Mesenchymal stem cell (in vitro differentiated cells and primary cell): ENCODE results near the gene ZNF579.

ENCODE experiments used
- DNase-seq: peaks from one replicate; pipeline ENCODE4 v3.0.0-alpha.2; 2013
- H2AFZ ChIP-seq: one replicate; pipeline ENCODE4 v1.6.1; 2013; ENCODE audit warnings: low read depth, mild to moderate bottlenecking, control low read depth, inconsistent platforms, low read length, moderate library complexity
- H2AK5ac ChIP-seq: 2 replicates; pipeline ENCODE4 v1.6.1; 2013; ENCODE audit warnings: low read length, moderate library complexity, mild to moderate bottlenecking, inconsistent platforms; ENCODE audit not compliant: severe bottlenecking
- H2BK120ac ChIP-seq: one replicate; pipeline ENCODE4 v1.6.1; 2013; ENCODE audit warnings: low read depth, mild to moderate bottlenecking, inconsistent platforms, low read length, moderate library complexity
- H2BK12ac ChIP-seq, 2 experiments: one replicate each; pipeline ENCODE4 v1.6.1; 2013; ENCODE audit warnings: inconsistent platforms in 2 of 2, low read length in 2 of 2, mild to moderate bottlenecking in 2 of 2, moderate library complexity in 2 of 2, control low read depth in 1 of 2
- H2BK15ac ChIP-seq: one replicate; pipeline ENCODE4 v1.6.1; 2013; ENCODE audit warnings: mild to moderate bottlenecking, low read depth, inconsistent platforms; ENCODE audit not compliant: poor library complexity, severe bottlenecking
- H2BK5ac ChIP-seq: 2 replicates; pipeline ENCODE4 v1.6.1; 2013; ENCODE audit warnings: low read depth, mild to moderate bottlenecking, low read length, control low read depth, inconsistent platforms; ENCODE audit not compliant: poor library complexity, severe bottlenecking
- H3K14ac ChIP-seq, 2 experiments: one replicate each; pipeline ENCODE4 v1.6.1; 2013; ENCODE audit warnings: inconsistent platforms in 2 of 2, low read length in 2 of 2, control low read depth in 1 of 2, mild to moderate bottlenecking in 1 of 2, moderate library complexity in 1 of 2
- H3K18ac ChIP-seq, 2 experiments: one replicate each; pipeline ENCODE4 v1.6.1; 2013; ENCODE audit warnings: inconsistent platforms in 2 of 2, low read length in 2 of 2, control low read depth in 1 of 2, low read depth in 1 of 2, mild to moderate bottlenecking in 1 of 2
- H3K23ac ChIP-seq, 2 experiments: one replicate each; pipeline ENCODE4 v1.6.1; 2013; ENCODE audit warnings: inconsistent platforms in 2 of 2, low read length in 2 of 2, mild to moderate bottlenecking in 2 of 2, moderate library complexity in 2 of 2, control low read depth in 1 of 2
- H3K27ac ChIP-seq: 2 replicates; pipeline ENCODE4 v1.5.1; 2013; ENCODE audit warnings: mild to moderate bottlenecking, moderate library complexity, low read length, control low read depth, inconsistent platforms; ENCODE audit not compliant: poor library complexity, severe bottlenecking
- H3K27me3 ChIP-seq, 2 experiments: 2 replicates each; pipeline versions ENCODE4 v1.6.1 to v1.7.0; 2013; ENCODE audit warnings: low read length in 2 of 2, mild to moderate bottlenecking in 2 of 2, moderate library complexity in 2 of 2, control low read depth in 1 of 2, inconsistent platforms in 1 of 2; ENCODE audit not compliant: control insufficient read depth in 1 of 2, insufficient read depth in 1 of 2
- H3K36me3 ChIP-seq, 2 experiments: 2 replicates each; pipeline versions ENCODE4 v1.6.1 to v1.7.0; 2013; ENCODE audit warnings: low read length in 2 of 2, control low read depth in 1 of 2, inconsistent platforms in 1 of 2, low read depth in 1 of 2, mild to moderate bottlenecking in 1 of 2; ENCODE audit not compliant: insufficient read depth in 2 of 2, control insufficient read depth in 1 of 2
- H3K4ac ChIP-seq, 2 experiments: one replicate each; pipeline ENCODE4 v1.6.1; 2013; ENCODE audit warnings: inconsistent platforms in 2 of 2, low read length in 2 of 2, mild to moderate bottlenecking in 2 of 2, moderate library complexity in 2 of 2, control low read depth in 1 of 2, low read depth in 1 of 2
- H3K4me1 ChIP-seq: 2 replicates; pipeline ENCODE4 v1.6.1; 2013; ENCODE audit warnings: low read depth, low read length, control low read depth; ENCODE audit not compliant: control insufficient read depth, insufficient read depth
- H3K4me2 ChIP-seq: 2 replicates; pipeline ENCODE4 v1.6.1; 2013; ENCODE audit warnings: low read length, mild to moderate bottlenecking, inconsistent platforms; ENCODE audit not compliant: poor library complexity, severe bottlenecking
- H3K4me3 ChIP-seq, 2 experiments: 2 replicates each; pipeline versions ENCODE4 v1.5.1 to v1.7.0; 2013; ENCODE audit warnings: low read length in 2 of 2, mild to moderate bottlenecking in 2 of 2, control low read depth in 1 of 2, low read depth in 1 of 2; ENCODE audit not compliant: insufficient read depth in 1 of 2
- H3K79me1 ChIP-seq: replicated peaks from 2 replicates; pipeline ENCODE4 v1.6.1; 2013; ENCODE audit warnings: mild to moderate bottlenecking, control low read depth, low read length, inconsistent platforms; ENCODE audit not compliant: poor library complexity, severe bottlenecking
- H3K9ac ChIP-seq: 2 replicates; pipeline ENCODE4 v1.7.0; 2013; ENCODE audit warnings: mild to moderate bottlenecking, low read length, moderate library complexity
- H3K9me3 ChIP-seq: 2 replicates; pipeline ENCODE4 v1.7.0; 2013; ENCODE audit warnings: mild to moderate bottlenecking, low read length; ENCODE audit not compliant: control insufficient read depth
- H4K8ac ChIP-seq: one replicate; pipeline ENCODE4 v1.6.1; 2013; ENCODE audit warnings: inconsistent platforms, mild to moderate bottlenecking, low read length, moderate library complexity
- H4K91ac ChIP-seq: one replicate; pipeline ENCODE4 v1.6.1; 2013; ENCODE audit warnings: mild to moderate bottlenecking, low read length, inconsistent platforms
- WGBS: methylation state at CpG from one replicate; pipeline ENCODE4 v1.1.7; 2013; ENCODE audit warnings: mixed read lengths; 5-methylcytosine and 5-hydroxymethylcytosine counted together

The ZNF579 gene

DNA sequence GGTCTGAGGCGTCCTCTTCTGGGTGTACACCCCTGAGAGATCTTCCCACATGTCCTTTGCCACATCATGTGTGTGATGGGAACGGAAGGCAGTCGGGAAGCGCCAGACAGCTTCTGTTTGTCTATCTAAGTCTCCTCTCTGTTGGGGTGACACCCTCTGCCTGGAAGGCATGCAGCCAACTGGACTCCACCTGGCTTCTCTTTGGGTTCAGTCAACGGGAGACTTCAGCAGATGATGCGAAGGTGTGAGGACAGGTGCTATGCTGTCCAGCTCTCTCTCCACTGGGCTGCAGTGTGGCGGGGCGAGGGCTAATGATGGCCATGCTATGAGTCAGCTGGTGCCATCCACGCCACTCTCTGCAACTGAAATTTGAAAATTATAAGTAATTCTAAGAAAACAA lies 21.0 kb downstream of the ZNF579 start:
- H3K18ac ChIP-seq, result no peak overlapping the region
- H3K27me3 ChIP-seq, result peaks cover 3 to 22% of the 10 kb centered on the region in 2 experiments
- no peak overlapping the region for H3K4me2 ChIP-seq
- H2BK15ac ChIP-seq, result no peak overlapping the region
- H3K4me3 ChIP-seq, result no peak overlapping the region
- no peaks in the 10 kb centered on the region for H3K79me1 ChIP-seq
- no peak overlapping the region for H3K27ac ChIP-seq
- no peak overlapping the region for H4K8ac ChIP-seq
- H3K23ac ChIP-seq, result no peak overlapping the region
- no peak for DNase-seq
- no peak overlapping the region for H3K4ac ChIP-seq
- H3K4me1 ChIP-seq, result peaks cover 3% of the 10 kb centered on the region
- H3K14ac ChIP-seq, result no peak overlapping the region
- H2BK12ac ChIP-seq, result no peak overlapping the region
- H2BK5ac ChIP-seq, result no peak overlapping the region
- WGBS, result 83% methylated on average over 6 of the region's 9 CpGs
- peaks cover 0 to 3% of the 10 kb centered on the region in 2 experiments for H3K36me3 ChIP-seq
- H4K91ac ChIP-seq, result no peak overlapping the region
- H2AK5ac ChIP-seq, result no peak overlapping the region
- no peak overlapping the region for H2AFZ ChIP-seq
- H3K9ac ChIP-seq, result no peak overlapping the region
- no peak overlapping the region for H2BK120ac ChIP-seq
- H3K9me3 ChIP-seq, result peaks cover 3% of the 10 kb centered on the region

DNA sequence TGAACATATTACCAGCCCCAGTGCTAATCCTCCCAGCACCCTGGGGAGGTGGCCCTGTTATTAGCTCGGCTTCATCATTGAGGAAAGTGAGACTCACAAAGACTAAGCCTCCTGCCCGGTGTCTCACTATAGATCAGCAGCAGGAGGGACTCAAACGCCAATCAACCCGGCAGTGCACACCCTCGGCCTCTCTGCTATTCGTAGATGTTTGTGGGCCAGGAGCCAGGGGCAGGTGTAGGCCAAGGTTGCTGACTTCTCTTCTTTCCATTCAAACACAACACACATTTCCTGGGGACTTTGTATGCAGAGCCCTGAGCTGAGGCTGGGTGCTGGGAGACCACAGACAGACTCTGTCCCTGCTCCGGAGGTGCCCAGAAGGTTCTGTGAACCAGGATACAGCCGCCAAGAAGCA lies 25.9 kb downstream of the ZNF579 start:
- H3K4me3 ChIP-seq, result no peak overlapping the region

GRCh38 chr19:55554302-55554701 lies 26.3 kb downstream of the ZNF579 start:
- WGBS, result 92% methylated on average over 9 of the region's 9 CpGs
- H2AK5ac ChIP-seq, result peak overlapping the region; percentile 35

More for the DNA sequence above, 25.9 kb downstream of the ZNF579 start:
- WGBS, result 88% methylated on average over 8 of the region's 8 CpGs
- H3K36me3 ChIP-seq, result no peaks in the 10 kb centered on the region
- H3K4me1 ChIP-seq, result peaks cover 16% of the 10 kb centered on the region
- no peak overlapping the region for H3K23ac ChIP-seq
- no peak overlapping the region for H2BK120ac ChIP-seq
- H3K9me3 ChIP-seq, result no peaks in the 10 kb centered on the region
- H3K27me3 ChIP-seq, result peaks cover 0 to 16% of the 10 kb centered on the region in 2 experiments
- H3K9ac ChIP-seq, result no peak overlapping the region
- H3K4me2 ChIP-seq, result no peak overlapping the region
- H3K14ac ChIP-seq, result no peak overlapping the region
- H3K4ac ChIP-seq, result no peak overlapping the region
- H3K27ac ChIP-seq, result no peak overlapping the region
- no peak overlapping the region for H2BK15ac ChIP-seq
- no peak overlapping the region for H2BK12ac ChIP-seq
- H2BK5ac ChIP-seq, result no peak overlapping the region
- no peak overlapping the region for H3K18ac ChIP-seq
- no peak overlapping the region for H4K8ac ChIP-seq
- DNase-seq, result no peak
- peak overlapping the region; percentile 83 for H2AK5ac ChIP-seq
- H3K79me1 ChIP-seq, result no peaks in the 10 kb centered on the region
- H2AFZ ChIP-seq, result no peak overlapping the region
- no peak overlapping the region for H4K91ac ChIP-seq

DNA sequence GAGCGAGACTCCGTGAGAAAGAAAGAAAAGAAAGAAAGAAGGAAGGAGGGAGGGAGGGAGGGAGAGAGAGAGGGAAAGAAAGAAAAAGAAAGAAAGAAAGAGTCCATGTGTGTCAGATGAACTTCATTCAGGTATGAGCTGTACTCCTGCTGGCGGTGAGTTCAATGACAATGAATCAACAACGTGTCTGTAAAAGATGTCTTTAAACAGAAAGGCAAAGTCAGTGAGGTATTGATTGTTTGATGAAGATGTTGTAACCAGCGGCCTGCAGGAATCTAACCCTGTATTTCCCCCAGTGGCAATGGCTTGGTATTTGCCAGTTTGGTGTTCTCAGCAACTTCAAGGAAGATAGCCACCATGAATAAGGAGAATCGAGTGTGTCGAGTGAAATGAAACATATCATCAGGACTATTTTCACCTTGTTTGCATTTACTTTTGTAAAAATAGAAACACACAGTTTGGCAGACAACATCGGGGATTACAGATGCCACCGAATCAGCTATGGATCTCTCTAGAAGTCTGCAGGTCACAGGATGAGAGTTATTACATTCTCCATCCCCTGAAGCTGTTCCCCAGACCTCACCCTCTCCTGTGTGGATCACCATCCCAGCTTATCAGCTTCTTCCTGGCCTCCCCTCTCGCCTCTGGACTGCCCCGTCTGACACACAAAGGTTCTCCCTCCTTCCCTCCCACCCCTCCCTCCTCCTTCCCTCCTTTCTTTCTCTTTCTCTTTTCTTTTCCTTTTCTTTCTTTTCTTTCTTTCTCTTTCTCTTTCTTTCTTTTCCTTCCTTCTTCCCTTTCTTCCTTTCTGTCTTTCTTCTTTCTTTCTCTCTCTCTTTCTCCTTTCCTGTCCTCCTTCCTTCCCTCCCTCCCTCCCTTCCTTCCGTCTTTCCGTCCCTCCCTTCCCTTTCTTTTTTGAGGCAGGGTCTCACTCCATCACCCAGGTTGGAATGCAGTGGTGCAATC lies 27.1 kb downstream of the ZNF579 start:
- WGBS, result 67% methylated on average over 12 of the region's 13 CpGs

More at GRCh38 chr19:55554302-55554701, 26.3 kb downstream of the ZNF579 start:
- Histone ChIP-seq H3K79me1 (no peaks in the 10 kb centered on the region), H2BK120ac (no peak overlapping the region), H4K8ac (no peak overlapping the region), H3K27me3 (peaks cover 0 to 12% of the 10 kb centered on the region in 2 experiments), H3K9ac (no peak overlapping the region), H3K4me1 (peaks cover 18% of the 10 kb centered on the region), H3K36me3 (no peaks in the 10 kb centered on the region), H2AFZ (no peak overlapping the region), H3K18ac (no peak overlapping the region), H4K91ac (no peak overlapping the region), H2BK15ac (no peak overlapping the region), H3K9me3 (no peaks in the 10 kb centered on the region), H3K14ac (no peak overlapping the region), H2BK12ac (no peak overlapping the region), H3K4me3 (no peak overlapping the region), H2BK5ac (no peak overlapping the region), H3K4ac (no peak overlapping the region), H3K4me2 (no peak overlapping the region), H3K23ac (no peak overlapping the region), H3K27ac (no peak overlapping the region)
- DNase-seq, result no peak

More for the DNA sequence above, 27.1 kb downstream of the ZNF579 start:
- Histone ChIP-seq H3K4me3 (no peak overlapping the region), H3K18ac (no peak overlapping the region), H3K27me3 (peaks cover 0 to 12% of the 10 kb centered on the region in 2 experiments), H2AK5ac (no peak overlapping the region), H3K79me1 (no peaks in the 10 kb centered on the region), H3K4ac (no peak overlapping the region), H3K4me1 (peaks cover 20% of the 10 kb centered on the region), H3K9me3 (no peaks in the 10 kb centered on the region), H2BK5ac (no peak overlapping the region), H4K91ac (no peak overlapping the region), H3K23ac (no peak overlapping the region), H2AFZ (no peak overlapping the region), H2BK12ac (no peak overlapping the region), H3K14ac (no peak overlapping the region), H3K4me2 (no peak overlapping the region), H3K9ac (no peak overlapping the region), H3K36me3 (no peaks in the 10 kb centered on the region), H3K27ac (peak overlapping the region; percentile 55), H4K8ac (no peak overlapping the region), H2BK120ac (no peak overlapping the region), H2BK15ac (no peak overlapping the region)
- DNase-seq, result peak; percentile 9
